HG02678 (cell line): ENCODE results near the gene SEMA3G.
A peak's percentile ranks its signal among the peaks of the same experiment; 100 is the strongest.

Experiments
- ATAC-seq: cut with Tn5 transposase; IDR thresholded peaks from one replicate; pipeline ENCODE4 v1.9.1; 2021; ENCODE audit warnings: mild to moderate bottlenecking, moderate library complexity; ENCODE audit not compliant: unreplicated experiment

Gene SEMA3G

DNA sequence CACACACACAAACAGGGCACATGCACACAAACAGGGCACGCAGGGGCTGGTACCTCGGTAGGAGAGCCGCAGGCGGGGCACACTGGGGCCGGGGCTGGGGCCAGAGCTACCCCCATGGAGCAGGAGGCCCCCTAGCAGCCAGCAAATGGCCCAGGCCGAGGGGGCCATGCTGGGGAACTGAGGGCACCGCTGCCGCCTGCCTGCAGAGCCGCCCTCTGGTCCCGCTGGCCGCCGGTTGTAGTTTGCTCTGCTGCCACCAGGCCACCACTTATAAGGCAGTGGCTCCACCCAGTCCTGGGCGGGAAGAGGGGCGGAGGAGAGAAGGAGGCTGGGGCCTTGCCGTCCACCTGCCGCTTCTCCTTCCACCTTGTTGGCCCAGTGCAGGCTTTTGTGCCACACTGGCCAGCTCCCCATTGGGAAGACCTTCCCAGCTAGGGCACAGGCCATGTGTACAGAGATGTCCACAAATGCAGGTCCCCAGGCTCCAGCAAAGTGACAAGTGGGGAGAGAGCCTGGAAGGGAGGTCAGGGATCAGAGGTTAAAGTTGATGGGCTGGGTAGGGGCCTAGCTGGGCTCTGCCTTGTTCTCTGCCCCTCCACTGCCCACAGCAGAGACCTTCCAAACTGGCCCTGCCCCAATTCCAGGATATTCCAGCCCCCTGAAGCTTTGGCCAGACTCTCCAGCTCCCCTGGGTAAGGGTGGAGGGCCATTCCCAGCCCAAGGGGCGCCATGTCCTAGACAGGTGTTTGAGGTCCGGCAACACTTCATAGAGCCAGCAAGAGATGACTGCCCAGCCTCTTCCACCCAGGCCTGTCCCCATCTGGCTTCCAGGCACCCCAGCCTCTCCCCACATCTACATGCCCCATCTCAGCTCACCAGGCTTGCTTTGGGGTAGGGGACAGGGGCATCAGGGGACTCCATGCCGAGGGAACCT is at the start of gene SEMA3G:
SEMA3G (minus strand) TSS at position 244 of the 934 bp plus-strand sequence; CDS start at position 168, 76 bp downstream.
- peak; percentile 86 for ATAC-seq

DNA sequence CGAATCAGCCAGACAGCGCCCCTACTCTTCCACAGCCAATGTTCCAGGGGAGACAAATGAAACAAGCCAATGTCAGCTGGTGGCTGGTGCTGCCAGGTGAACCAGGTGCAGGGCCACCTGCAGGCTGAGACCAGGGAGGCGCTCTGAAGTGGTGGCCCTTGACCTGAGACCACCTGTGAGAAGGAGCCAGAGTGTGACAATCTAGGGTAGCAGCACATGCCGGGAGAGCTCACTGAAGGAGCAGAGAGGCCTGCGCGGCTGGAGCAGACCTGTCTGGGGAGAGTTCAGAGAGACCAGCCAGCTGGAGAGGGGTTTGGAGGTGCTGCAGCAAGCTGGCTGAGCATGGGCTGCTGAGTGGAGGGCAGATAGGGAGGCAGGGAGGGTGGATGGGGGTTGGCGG is 49.5 kb upstream of the SEMA3G start:
- no peak for ATAC-seq

DNA sequence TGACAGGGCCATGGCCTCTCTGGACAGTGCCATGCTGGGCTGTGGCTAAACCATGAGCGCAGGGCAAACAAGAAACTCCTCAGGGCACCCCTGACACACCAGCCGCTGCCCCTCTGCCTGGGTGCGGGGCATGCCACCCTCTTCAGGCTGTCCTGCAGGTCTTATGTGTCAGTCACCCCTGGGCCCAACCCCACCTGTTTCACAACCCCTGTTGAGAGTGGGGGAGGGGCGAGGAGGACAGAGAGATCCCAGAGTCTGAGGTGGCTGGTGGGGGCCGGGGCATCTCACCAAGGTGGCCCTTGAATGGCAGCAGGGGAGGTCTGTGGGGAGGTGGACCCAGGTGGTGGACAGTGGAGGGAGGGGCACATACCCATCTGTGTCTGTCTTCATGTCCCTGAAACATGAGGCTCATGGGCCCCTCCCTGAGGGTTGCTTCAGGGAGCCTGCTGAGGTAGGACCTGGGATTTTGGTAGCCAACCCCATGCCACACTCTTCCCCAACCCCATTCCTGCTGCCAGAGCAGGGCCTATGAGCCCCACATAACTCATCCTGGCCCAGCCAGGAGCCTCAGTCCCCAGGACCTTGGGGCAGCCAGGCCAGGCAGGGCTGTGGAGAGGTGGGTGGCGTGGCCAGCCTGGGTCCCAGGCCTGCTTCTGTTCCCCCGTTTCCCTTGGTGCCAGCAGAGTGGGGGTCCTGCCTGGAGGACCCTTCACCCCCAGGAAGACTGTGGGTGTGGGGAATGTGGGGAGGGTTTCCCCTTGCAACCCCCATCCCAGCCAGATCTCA is 48.5 kb upstream of the SEMA3G start:
- no peak for ATAC-seq

DNA sequence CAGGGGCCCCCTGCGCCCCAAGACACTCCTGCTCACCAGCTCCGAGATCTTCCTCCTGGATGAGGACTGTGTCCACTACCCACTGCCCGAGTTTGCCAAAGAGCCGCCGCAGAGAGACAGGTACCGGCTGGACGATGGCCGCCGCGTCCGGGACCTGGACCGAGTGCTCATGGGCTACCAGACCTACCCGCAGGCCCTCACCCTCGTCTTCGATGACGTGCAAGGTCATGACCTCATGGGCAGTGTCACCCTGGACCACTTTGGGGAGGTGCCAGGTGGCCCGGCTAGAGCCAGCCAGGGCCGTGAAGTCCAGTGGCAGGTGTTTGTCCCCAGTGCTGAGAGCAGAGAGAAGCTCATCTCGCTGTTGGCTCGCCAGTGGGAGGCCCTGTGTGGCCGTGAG is 47.2 kb upstream of the SEMA3G start:
- no peak for ATAC-seq

DNA sequence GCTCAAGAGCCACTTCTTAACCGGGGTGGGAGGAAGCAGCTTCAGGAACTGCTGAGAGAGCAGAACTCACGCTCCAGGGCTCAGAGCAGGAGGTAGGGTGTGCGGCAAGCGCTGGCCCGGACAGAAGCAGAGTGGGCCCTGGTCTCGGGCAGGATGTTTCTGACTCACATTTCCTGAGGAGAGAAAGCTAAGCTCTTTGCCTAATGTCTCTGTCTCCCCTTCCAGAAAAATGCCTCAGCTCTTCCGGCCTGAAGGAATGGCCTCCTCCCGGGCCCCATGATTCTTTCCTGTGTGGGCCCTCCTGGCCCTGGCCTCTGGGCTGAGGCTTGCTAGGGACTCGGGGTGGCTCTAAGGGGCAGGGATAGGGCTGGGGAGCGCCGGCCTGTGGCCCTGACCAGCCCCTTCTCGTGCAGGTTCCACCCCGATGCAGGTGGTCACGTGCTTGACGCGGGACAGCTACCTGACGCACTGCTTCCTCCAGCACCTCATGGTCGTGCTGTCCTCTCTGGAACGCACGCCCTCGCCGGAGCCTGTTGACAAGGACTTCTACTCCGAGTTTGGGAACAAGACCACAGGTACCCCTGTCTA is 46.1 kb upstream of the SEMA3G start:
- ATAC-seq, result no peak

DNA sequence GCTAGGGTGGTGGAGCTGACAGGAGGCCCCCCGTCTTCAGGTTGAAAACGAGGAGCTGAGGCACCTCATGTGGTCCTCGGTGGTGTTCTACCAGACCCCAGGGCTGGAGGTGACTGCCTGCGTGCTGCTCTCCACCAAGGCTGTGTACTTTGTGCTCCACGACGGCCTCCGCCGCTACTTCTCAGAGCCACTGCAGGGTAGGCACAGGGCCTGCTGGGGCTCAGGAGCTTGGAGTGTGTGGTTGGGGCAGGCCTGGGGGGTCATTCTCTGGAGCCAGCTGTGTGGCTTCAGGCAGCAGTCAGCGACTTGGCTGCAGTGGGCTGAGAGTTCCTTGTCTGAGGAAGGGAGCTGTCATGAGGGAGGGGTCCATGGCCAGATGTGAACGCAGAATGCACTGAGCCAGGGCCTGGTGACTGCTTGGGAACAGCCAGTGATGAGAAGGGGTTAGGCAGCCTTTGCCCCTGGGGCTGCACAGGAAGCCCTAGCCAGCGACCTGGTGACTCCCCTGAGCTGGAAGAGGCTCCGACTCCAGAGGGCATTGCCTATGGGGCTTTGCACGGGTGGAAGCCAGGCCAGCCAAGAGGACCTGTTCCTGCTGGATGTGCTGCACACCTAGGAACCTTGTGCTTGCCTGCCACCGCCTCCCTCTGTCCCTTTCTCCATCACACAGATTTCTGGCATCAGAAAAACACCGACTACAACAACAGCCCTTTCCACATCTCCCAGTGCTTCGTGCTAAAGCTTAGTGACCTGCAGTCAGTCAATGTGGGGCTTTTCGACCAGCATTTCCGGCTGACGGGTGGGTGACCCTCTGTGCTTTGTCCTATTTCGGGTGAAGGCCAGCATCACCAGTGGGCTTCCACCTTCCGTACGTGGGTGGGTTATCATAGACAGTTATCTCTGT is 45.4 kb upstream of the SEMA3G start:
- no peak for ATAC-seq

DNA sequence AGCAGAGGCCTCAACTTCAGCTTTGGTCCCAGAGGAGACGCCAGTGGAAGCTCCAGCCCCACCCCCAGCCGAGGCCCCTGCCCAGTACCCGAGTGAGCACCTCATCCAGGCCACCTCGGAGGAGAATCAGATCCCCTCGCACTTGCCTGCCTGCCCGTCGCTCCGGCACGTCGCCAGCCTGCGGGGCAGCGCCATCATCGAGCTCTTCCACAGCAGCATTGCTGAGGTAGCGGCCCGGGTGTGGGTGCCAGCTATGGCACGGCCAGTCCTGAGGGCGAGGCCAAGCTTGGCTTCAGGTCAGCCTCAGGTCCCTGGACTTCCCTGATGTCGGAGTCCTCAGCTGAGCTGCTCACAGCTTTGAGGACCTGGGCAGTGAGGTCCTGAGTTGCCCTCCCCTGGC is 44.5 kb upstream of the SEMA3G start:
- ATAC-seq, result no peak

DNA sequence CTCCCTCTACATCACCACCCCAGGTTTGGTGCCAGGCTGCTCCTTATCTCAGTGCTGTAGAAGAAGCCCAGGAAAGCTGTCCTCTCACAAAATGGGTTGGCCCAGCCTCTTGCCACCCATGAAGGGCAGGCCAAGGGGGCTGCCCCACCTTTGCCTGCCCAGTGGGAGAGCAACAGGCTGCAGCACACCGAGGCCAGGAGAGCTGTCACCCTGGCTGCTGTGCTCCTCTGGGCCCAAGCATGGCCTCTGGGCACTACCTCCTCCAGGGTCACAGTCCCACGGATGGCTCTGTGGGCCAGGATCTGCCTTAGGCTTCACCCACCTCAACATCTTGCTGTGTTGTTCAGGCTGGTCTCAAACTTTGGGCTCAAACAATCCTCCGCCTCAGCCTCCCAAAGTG is 43.8 kb upstream of the SEMA3G start:
- ATAC-seq, result no peak

DNA sequence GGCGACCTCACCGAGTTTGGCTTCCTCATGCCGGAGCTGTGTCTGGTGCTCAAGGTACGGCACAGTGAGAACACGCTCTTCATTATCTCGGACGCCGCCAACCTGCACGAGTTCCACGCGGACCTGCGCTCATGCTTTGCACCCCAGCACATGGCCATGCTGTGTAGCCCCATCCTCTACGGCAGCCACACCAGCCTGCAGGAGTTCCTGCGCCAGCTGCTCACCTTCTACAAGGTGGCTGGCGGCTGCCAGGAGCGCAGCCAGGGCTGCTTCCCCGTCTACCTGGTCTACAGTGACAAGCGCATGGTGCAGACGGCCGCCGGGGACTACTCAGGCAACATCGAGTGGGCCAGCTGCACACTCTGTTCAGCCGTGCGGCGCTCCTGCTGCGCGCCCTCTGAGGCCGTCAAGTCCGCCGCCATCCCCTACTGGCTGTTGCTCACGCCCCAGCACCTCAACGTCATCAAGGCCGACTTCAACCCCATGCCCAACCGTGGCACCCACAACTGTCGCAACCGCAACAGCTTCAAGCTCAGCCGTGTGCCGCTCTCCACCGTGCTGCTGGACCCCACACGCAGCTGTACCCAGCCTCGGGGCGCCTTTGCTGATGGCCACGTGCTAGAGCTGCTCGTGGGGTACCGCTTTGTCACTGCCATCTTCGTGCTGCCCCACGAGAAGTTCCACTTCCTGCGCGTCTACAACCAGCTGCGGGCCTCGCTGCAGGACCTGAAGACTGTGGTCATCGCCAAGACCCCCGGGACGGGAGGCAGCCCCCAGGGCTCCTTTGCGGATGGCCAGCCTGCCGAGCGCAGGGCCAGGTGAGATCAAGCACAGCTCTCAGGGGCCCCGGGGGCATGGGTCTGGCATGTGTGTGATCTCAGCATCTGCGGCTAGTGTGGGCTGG is 43.1 kb upstream of the SEMA3G start:
- no peak for ATAC-seq

DNA sequence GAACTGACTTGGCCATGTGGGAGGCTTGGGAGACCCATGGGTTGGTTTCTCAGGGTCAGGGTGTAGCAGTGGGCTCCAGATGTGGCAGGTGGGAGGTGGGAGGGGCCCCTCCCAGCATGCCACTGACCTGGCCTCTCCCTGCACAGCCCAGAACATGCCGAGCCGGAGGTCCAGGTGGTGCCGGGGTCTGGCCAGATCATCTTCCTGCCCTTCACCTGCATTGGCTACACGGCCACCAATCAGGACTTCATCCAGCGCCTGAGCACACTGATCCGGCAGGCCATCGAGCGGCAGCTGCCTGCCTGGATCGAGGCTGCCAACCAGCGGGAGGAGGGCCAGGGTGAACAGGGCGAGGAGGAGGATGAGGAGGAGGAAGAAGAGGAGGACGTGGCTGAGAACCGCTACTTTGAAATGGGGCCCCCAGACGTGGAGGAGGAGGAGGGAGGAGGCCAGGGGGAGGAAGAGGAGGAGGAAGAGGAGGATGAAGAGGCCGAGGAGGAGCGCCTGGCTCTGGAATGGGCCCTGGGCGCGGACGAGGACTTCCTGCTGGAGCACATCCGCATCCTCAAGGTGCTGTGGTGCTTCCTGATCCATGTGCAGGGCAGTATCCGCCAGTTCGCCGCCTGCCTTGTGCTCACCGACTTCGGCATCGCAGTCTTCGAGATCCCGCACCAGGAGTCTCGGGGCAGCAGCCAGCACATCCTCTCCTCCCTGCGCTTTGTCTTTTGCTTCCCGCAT is 42.3 kb upstream of the SEMA3G start:
- ATAC-seq, result no peak

DNA sequence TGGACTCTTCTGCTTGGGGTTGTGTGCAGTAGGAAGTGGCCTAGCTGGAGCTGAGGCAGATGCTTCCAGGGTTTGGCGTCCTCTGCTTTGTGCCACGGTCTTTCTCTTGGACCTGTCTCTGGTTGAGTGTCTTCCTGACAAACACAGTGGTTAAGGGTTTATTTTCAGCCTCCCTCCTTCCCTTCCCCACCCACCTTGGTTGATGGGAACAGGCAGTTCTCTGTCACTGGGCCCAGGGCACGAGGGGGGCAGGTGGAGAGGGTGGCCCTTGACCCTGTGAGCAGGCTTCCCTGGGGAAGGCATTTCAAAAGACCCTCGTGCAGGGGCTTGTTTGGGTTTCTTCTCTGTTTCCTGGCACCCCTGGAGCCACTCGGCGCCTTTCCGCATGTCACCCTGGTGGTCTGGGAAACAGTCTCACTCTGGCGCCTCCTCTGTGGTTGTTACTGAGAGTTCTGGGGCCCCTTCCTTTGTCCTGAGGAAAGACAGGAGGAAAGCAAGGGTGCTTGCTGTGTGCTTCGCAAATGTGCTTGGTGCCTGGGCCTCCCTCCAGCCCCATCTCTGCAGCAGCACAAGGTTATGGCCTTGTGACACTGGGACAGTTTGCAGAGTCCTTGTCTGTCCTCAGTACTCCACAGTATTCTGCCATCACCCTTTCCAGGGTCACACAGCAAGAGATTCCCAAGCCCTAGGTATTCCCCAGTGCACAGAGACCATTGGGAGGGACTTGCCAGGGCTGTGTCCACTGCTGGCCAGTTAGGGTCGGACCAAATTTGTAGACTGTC is 40.0 kb upstream of the SEMA3G start:
- ATAC-seq, result no peak

DNA sequence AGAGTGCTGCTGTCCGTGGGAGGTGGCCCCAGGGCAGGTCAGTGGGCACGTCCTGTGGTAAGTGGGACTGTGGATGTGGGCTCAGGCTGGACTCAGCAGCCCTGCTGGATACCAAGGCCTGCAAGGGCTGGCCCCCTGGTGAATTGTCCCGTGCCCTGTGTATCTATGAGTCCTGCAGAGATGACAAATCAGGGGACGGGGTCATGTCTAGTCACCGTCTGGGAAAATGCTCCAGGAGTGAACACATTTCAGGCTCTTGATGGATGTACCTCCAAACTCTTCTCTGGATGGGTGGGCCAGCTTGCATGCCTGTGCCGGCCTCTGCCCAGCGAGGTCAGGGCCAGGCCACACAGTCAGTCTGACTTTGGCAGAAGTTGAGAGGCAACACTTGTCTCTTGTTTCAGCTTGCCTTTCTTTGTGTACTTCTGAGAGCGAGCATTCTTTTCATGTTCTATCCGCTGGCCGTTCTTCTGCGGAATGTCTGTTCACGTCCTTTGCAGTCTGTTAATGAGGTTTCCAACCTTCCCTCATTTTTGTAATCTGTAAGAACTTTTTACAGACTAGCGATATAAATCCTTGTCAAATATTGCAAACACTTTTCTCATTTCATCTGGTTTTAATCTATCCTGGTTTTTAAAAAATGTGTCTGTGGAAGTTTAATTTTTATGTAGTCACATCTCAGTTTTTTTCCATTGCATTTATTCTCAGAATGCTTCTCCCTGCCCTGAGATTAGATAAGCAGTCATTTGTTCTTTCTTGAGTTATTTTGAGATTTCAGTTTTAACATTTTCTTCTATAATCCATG is 38.9 kb upstream of the SEMA3G start:
- no peak for ATAC-seq

DNA sequence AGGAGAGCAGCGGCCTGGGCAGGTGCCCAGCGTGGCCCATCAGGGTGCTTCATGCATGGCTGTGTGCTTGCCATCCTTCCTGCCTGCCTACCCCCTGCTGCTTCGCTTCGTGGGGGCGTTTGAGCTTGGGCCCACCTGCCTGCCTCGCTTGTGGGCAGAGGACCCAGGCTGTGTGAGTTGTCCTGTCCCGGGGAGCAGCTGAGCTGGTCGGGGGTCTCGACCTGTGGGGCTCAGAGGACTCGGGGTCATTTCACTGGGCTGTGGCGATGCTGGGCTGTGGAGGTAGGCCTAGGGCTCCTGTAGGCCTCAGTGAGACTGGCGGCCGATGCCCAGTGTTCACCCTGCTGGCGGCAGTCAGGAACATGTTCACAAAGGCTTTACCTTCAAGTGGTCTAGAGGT is 38.2 kb upstream of the SEMA3G start:
- ATAC-seq, result no peak

DNA sequence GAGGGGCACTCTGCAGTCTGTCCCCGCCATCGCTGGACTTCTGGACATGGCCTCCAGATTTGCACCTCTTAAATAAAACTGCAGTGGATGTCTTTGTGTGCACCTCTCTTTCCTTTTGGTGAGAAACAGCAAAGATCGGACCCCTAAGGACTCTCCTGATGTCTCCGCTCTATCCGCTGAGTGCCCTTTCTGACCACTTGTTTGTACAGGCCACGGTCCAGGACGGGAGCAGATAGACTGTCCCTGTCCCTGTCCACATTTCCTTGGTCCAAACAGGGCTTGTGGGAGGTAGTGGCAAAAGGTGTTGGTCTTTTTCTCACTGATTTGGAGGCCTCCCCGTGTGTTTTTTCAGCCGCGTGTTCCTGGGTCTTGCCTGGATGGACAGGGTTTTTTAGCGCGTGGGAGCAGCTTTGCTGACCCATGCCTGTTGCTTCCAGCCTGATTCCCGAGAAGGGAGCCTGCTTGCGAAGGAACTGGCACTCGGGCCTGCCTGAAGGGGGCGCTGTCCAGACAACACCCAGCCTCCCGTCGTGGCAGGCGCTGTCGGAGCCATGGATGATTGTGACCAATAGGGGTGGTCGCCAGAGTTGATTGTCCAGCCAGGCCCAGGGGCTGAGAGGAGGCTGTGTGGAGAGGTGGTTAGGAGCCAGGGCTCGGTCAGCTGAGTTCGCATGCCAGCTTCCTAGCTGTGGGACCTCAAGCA is 37.1 kb upstream of the SEMA3G start:
- no peak for ATAC-seq

DNA sequence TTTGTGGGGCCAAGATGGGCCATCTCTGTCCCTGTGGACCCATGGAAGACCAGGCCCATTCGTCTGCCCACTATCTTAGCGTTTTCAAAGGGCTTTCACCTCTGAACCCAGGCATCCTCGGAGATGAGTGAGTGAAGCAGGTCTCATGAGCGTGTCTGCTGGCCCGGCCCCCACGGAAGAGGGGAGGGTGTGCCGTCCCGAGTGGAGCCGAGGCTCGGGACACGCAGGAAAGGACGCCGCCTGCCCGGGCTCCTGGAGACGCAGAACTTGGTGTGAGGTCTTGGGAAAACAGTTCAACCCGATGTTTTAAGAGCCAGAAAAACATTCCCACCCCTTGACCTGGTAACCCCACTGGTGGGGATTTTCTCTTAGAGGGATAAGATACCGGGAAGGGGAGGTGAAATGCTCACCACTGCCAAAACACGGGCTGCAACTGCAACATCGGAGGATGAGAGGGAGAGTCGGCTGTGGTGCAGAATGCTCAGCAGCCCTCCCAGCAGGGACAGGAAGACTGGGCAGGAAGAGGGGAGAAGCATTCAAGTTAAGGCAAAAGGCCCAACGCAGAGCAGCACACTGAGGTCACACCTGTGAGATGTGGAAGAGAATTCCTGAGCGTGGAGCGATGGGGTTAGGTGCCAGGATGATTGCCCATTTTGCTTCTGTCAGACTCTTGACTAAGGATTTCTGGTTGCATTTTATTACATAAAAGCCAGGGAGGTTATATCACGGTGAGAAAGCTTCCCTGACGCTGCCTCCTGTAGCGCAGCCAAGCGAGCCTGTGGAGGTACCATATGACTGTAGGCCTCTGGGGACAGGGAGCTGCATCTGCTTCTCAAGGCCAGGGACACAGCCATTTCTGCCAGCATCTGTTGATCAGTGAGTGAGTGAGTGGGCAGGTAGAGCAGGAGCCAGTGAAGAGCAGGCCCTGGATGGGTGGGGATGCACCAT is 36.1 kb upstream of the SEMA3G start:
- ATAC-seq, result no peak
